HG03135 (cell line): ENCODE results near the gene ST3GAL6.

ENCODE experiments used
- ATAC-seq: cut with Tn5 transposase; IDR thresholded peaks from one replicate; pipeline ENCODE4 v1.9.1; 2021; ENCODE audit warnings: mild to moderate bottlenecking, moderate library complexity; ENCODE audit not compliant: unreplicated experiment

ST3GAL6 gene

GRCh38 chr3:98772022-98772421, 8.9 kb downstream of the ST3GAL6 start:
- no peak for ATAC-seq

- no peak for ATAC-seq
Observed at GRCh38 chr3:98775459-98776139, 12.5 kb downstream of the ST3GAL6 start.

GRCh38 chr3:98776140-98776493, 13.0 kb downstream of the ST3GAL6 start:
- no peak for ATAC-seq

- no peak for ATAC-seq
Observed at GRCh38 chr3:98777286-98777685, 14.1 kb downstream of the ST3GAL6 start.

GRCh38 chr3:98777801-98778220, 14.7 kb downstream of the ST3GAL6 start:
- no peak for ATAC-seq

GRCh38 chr3:98778383-98778782, 15.2 kb downstream of the ST3GAL6 start:
- no peak for ATAC-seq

GRCh38 chr3:98778852-98779413, 15.8 kb downstream of the ST3GAL6 start:
- ATAC-seq = no peak

- ATAC-seq = no peak
Observed at GRCh38 chr3:98779541-98780335, 16.6 kb downstream of the ST3GAL6 start.

GRCh38 chr3:98780343-98780742, 17.2 kb downstream of the ST3GAL6 start:
- no peak for ATAC-seq

- ATAC-seq = no peak
Observed at GRCh38 chr3:98782824-98783500, 19.8 kb downstream of the ST3GAL6 start.

- no peak for ATAC-seq
Observed at GRCh38 chr3:98784042-98784441, 20.9 kb downstream of the ST3GAL6 start.

GRCh38 chr3:98784666-98785600, 21.8 kb downstream of the ST3GAL6 start:
- no peak for ATAC-seq

- no peak for ATAC-seq
Observed at GRCh38 chr3:98786364-98787006, 23.3 kb downstream of the ST3GAL6 start.

- no peak for ATAC-seq
Observed at GRCh38 chr3:98787181-98787580, 24.0 kb downstream of the ST3GAL6 start.

GRCh38 chr3:98788651-98789050, 25.5 kb downstream of the ST3GAL6 start:
- ATAC-seq = no peak

GRCh38 chr3:98791341-98792325, 28.5 kb downstream of the ST3GAL6 start:
- no peak for ATAC-seq

GRCh38 chr3:98793971-98794370, 30.8 kb downstream of the ST3GAL6 start:
- no peak for ATAC-seq

GRCh38 chr3:98796334-98796733, 33.2 kb downstream of the ST3GAL6 start:
- ATAC-seq = no peak

GRCh38 chr3:98797905-98798304, 34.8 kb downstream of the ST3GAL6 start:
- ATAC-seq = no peak
